ENCODE results near the gene ABCD1.

ABCD1 gene

DNA sequence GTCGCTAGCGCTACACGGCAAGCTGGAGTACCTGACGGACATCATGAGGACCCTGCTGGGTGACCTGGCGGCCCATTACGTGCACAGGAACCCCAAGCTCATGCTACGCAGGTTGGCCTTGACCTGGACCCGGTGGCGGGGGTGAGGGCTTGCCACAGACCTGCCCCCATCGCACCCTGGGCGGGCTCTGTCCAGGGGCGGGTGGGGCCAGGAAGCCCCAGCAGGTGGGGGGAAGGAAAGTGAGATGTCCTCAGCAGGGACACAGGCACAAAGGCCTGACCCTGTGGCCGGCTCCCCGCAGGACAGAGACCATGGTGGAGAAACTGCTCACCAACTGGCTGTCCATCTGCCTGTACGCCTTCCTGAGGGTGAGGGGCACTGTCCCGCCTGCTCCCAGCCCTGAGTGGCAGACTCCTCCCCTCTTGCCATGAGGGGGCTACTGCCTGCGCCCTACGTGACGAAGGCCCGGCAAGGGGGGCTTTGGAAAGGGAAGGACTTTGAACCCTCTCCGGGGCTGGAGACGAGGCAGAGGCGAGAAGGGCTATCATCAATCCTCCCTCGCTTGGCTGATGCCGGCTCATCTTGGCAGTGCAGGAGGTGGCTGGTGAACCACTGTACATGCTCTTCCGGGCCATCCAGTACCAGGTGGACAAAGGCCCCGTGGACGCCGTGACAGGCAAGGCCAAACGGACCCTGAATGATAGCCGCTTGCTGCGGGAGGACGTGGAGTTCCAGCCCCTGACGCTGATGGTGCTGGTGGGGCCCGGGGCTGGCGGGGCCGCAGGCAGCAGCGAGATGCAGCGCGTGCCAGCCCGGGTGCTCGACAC lies 50.9 kb downstream of the ABCD1 start:
- no peak for DNase-seq

DNA sequence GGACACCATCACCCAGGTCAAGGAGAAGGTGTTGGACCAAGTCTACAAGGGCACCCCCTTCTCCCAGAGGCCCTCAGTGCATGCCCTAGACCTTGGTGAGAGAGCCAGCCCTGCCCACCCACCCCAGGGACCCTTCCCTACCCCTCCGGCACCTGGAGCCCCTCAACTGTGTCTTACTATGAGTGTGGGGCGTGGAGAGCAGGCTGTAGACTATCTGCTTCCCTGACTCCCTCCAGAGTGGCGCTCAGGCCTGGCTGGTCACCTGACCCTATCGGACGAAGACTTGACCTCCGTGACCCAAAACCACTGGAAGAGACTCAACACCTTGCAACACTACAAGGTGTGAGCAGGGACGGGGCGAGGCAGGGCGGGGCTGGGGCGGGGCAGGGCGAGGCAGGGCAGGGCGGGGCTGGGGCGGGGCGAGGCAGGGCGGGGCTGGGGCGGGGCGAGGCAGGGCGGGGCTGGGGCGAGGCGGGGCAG lies 51.5 kb downstream of the ABCD1 start:
- no peak for DNase-seq

DNA sequence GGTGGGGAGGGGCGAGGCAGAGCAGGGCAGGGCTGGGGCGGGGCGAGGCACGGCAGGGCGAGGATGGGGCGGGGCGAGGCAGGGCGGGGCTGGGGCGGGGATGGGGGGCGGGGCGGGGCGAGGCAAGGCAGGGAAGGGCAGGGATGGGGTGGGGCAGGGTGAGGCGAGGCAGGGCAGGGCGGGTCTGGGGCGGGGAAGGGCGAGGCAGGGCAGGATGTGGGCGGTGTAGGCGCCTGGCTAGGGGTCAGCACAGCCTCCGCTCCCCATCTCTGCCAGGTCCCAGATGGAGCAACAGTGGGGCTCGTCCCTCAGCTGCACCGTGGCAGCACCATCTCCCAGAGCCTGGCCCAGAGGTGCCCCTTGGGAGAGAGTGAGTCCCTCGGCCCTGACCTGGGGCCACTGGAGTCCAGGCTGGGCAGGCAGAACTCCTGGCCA lies 52.0 kb downstream of the ABCD1 start:
- no peak for DNase-seq

DNA sequence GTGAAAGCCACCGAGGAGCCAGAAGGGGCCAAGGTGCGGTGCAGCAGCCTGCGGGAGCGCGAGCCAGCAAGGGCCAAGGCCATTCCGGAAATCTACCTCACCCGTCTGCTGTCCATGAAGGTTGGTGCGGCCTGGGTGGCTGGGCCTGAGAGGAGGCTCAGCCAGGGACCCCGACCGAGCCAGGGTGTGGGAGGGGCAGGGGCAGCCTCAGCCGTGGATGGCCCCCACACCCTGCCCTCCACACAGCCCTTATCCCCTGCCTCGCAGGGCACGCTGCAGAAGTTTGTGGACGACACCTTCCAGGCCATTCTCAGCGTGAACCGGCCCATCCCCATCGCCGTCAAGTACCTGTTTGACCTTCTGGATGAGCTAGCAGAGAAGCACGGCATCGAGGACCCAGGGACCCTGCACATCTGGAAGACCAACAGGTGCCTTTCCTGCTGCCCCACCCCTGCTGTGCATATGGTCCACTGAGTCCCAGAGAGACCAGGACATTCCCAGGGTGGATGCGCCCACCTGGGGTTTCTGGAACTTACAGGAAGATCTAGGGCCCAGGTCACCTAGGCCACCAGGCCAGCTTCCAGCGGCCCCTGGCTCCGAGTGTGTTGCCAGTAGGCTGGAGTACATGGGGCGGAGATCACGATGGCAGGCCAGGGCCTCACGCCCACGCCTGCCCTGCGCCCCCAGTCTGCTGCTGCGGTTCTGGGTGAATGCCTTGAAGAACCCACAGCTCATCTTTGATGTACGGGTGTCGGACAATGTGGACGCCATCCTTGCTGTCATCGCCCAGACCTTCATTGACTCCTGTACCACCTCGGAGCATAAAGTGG lies 52.8 kb downstream of the ABCD1 start:
- no peak for DNase-seq

DNA sequence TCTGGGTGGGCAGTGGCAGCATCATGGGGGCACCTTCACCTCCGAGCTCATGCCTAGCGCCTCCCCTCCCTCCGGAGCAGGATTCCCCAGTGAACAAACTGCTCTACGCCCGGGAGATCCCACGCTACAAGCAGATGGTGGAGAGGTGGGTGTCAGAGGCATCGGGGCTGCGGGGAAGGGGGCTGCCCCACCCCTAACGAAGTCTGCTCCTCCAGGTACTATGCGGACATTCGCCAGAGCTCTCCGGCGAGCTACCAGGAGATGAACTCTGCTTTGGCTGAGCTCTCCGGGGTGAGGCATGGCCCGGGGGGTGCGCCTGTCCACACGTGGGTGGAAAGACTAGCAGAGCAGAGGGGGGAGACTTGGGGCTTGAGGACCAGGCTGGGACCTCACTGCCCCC lies 53.5 kb downstream of the ABCD1 start:
- DNase-seq, result no peak

DNA sequence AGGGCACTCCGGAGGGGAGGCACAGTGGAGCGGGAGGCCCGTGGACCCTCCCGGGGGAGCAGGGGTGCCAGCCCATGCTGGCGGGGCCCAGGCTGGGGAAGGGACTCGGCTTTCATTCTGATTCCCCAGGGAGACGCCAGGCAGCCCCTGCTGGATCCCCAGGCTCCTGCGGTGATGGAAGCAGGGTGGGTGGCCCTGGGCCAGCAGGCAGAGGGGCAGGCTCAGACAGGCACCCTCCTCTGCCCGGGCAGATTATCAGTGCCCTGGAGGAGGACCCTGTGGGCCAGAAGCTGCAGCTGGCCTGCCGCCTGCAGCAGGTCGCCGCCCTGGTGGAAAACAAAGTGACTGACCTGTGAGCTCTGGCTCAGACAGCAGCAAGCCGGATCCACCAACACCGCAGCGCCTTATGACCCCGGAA lies 54.0 kb downstream of the ABCD1 start:
- no peak for DNase-seq

DNA sequence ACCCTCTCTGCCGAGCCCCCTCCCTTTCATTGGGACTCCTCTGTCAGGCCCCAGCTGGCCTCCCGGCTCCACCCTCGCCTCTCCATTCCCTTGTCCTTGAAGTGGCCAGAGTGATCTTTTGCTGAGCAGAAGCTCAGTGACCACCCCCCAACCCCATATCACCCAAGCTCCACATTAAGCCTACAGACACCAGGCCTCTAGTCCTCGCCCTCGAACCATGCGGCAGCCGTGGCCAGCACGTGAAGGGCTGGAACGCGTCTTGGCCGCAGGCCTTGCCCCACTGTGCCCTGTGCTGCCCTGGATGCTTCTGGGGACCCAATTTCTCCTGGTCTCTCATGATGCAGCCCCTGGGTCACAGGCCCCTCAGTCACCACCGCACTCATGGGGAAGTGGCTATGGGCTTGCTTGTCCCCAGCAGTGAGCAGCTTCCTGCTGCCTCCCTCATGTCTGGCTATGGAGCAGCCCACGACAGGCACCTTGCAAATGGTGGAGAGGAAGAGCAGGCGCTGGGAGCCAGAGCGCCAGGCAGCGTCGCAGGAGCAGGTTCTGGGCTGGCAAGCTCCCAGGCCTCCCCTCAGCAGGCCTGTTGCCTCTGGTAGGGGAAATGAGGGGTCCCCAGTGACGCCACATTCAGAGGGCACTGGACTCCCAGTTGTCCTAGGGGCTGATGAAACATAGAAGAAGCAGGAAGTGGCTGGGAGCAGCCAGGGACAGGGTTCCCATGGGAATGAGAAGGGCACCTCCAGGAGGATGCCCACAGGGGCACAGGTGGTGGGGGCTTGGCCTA lies 55.4 kb downstream of the ABCD1 start:
- no peak for DNase-seq

DNA sequence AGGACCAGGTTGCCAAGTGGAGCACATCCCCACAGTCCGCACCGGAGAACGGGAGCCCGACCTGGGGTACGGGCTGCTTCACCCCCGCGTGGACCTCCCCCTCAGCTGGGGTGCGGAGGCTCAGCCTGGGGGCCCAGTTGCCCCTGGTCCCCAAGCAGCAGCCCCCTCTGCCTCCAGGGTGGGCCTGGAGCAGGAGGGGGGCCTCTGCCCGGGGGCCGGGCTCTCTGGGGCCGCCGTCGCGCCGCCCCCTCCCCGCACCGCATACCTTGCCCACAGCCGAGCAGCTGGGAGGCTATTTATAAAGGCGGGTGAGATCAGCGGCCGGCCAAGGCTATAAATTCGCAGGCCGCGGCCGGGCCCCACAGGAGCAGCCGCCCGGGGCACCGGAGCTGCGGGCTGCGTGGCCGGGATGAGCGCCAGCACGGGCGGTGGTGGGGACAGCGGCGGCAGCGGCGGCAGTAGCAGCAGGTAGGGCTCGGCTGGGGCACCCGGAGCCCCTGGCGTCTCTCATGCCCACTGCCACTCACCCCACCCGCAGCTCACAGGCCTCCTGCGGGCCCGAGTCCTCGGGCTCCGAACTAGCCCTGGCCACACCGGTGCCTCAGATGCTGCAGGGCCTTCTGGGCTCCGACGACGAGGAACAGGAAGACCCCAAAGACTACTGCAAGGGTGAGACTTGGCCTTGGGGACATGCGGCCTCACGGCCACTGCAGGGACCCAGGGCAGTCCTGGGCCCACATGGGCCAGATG lies 56.2 kb downstream of the ABCD1 start, which contains the start of gene SRPK3:
SRPK3 (plus strand) TSS at position 364 of the 750 bp plus-strand sequence; CDS start at position 410, 46 bp downstream.
- no peak for DNase-seq

DNA sequence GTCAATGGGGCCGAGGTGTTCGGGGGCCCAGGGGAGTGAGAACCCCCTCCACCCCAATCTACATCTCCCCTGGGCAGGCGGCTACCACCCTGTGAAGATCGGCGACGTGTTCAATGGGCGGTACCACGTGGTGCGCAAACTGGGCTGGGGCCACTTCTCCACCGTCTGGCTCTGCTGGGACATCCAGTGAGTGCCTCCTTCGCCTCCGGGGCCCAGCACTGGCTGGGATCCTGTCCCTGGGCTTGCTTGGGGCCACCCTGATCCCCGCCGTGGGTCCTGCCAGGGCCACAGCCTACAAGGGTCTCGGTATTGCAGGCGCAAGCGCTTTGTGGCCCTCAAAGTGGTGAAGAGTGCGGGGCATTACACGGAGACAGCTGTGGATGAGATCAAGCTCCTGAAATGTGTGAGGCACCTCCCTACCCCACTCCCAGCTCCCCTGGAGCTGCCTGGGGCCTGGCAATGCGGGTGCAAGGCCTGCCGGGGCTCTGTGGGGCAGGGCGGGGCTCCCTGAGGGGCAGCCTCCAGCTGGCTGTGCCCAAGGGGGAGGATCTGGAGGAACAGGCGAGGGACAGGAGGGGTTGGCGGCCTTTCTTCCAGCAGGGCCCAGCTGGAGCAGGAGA lies 56.9 kb downstream of the ABCD1 start:
- DNase-seq, result no peak

DNA sequence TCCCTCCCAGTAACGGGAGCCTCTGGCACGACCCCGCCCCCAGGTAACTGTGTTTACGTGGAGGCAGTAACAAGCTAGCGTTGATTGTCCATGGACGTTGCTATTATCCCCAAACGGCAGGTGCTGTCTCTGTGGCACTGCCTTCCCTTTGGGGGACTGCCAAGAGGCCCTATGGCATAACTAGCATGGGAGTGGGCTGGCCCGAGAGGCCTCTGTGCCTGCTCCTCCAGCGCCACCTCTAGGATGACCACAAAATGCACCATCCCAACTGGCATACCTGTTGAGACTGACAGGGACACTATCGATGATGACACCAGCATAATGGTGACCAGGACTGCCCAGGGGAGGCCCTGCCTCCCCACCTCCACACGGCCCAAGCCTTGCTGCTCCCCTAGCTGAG lies 57.7 kb downstream of the ABCD1 start:
- DNase-seq, result no peak

DNA sequence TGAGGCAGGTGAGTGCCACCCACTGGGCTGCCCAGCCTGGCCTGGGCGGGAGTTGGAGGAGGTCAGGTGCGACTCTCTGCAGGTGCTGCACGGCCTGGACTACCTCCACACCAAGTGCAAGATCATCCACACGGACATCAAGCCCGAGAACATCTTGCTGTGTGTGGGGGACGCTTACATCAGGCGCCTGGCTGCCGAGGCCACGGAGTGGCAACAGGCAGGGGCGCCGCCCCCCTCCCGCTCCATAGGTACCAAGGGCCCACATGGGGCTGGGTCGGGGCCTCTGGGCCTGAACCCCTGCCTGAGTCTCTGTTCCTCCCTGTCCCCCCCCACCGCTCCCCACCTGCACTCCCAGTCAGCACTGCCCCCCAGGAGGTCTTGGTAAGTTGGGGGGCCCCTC lies 58.2 kb downstream of the ABCD1 start:
- no peak for DNase-seq

DNA sequence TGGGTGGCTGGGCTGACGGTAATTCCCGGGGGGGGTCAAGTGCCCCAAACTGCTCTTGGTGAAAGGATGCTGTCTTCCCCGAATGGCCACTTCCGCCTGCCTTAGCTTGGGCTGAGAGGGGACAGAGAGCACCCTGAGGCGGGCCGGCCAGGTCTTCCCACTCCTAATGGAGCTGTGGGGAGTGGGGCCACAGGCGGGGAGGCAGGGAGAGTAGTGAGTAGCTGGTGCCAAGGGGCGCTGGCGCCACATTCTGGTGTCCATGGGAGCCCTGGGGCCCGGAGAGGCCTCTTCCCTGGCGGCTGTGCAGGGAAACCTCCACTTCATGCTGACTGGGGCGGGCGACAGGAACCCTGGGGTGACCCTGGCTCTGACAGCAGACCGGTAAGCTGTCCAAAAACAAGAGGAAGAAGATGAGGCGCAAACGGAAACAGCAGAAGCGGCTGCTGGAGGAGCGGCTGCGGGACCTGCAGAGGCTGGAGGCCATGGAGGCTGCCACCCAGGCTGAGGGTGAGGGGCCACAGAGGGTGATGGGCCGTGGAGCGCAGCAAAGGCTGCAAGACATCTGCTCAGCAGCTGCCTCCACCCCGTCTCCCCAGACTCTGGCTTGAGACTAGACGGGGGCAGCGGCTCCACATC lies 58.8 kb downstream of the ABCD1 start:
- DNase-seq, result no peak

DNA sequence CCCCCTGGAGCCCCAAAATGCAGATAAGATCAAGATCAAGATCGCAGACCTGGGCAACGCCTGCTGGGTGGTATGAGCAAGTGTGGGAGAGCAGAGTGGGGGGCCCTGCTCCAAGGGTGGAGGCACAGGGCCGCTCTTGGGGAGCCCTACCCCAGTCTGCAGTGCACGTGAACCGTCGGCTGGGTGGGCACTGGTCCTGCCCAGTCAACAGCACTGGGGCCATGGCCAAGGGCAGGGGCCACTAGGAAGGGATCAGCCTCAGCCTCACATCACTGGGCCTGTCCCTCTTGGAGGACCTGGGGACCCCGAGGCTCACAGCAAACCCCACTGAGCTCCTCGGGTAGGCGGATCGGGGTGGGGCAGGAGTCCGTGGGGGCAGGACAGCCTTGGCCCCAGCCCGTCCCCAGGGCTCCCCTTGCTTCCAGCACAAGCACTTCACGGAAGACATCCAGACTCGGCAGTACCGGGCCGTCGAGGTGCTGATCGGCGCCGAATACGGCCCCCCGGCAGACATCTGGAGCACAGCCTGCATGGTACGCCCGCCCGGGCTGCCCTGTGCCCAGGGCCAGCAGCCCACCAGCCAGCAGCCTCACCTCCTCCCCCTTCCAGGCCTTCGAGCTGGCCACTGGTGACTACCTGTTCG lies 59.8 kb downstream of the ABCD1 start:
- DNase-seq, result no peak

DNA sequence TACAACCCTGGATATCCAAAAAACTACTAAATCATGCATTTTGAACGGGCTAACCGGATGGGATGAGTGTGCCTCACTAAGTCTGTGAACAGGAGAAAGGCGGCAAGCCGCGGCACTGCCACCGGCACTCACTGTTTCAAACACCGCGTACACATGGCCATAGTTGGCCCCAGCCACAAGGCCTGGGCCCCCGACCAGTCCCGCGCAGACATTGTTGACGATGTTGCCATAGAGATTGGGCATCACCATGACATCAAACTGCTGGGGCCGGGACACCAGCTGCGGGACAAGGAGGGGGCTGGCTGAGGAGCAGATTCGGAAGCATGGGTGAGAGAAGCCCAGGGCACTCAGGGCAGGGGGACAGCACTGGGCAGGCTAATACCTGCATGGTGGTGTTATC lies 62.0 kb downstream of the ABCD1 start:
- DNase-seq, result no peak

DNA sequence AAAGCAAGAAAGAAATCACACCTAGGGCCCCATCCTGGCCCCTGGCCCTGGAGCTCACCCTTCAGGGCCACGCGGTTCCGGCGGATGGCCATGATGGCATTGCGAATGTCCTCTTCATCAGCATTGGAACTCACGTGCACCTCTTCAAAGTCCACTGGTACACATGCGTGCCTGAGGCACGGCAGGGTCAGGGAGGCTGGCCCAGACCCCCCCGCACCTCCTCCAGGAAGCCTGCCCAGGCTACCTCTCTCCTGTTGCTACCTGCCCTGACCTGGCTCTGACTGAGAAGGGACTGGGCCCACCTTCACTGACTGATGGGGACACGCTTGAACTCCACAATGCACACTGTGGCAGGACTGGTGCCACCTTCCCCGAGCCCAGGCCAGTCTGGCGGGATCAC lies 65.0 kb downstream of the ABCD1 start:
- DNase-seq, result no peak

DNA sequence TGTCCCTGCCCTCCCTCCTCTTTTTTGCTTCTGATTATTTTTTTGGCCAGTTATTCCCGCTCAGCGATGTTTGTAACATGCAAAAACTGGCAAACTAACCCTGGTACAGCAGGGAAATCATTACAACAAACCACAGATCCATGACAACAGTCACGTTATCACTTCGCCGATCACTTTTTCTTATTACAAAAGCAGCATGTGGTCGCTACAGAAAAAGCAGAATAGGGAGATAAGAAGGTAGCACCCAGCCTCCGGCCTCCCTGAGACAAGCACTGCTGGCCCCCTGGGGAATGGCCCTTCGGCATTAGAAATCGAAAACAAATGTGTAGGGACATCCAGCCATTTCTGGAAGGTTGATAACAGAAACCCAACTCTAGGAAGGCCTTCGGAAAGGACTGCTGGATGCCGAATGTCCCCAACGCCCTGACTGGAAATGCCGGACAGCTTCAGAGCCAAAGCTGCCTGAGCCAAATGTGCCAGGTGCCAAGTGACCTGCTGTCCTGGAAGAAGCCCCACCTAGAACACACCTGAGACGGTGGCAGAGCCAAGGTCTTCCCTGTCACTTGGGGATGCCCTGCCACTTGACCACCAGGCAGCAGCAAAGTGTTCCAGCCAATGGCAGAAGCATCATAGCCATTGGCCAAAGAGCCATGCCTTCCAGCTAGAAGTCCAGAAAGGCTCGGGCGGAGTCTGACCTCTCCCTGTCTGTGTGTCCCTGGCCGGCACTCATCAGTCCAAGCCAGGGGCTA lies 66.6 kb downstream of the ABCD1 start:
- DNase-seq, result no peak

DNA sequence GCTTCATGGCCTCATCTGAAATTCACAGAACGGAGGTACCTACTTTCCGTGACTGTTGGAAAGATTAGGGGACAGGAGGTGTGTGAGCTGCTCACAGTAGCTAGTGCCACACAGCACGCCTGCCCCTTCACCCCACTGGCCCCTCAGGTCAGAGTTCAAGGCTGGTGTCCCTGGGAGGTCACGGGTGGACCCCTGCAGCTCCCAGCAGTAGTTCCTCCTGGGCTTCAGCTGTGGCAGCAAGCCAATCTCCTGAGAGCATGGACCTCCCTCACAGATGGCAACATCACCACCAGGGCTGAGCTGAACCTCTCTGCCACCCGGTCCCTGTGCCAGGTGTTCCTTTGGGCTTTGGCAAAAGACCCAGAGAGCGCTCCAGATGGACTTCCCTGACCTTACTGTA lies 67.7 kb downstream of the ABCD1 start:
- DNase-seq, result no peak

DNA sequence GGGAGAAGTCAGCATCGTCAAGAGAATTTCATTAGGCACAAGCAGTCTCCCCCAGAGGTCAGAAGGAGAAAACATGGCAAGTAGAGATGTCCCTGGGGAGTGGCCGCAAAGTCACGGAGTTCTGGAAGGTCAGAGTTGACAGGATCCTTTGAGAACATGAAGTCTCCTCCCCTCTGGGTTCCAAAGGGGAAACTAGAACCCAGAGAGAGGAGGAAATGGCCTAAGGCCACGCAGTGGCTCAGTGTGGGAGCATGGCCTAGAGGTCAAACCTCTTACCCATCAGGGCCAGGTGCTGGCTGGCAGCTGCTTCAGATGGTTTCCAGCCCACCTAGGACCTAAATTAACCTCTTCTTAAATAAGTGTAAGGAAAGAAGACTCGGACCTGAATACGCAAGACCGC lies 68.6 kb downstream of the ABCD1 start:
- DNase-seq, result no peak
